ENCODE results near the gene MUS81.
A peak's percentile ranks its signal among the peaks of the same experiment; 100 is the strongest.
"Not testable (repeated sequence)": the region's sequence is repeated elsewhere in the genome, so short reads cannot be mapped to it uniquely, and the experiment has no call there.

The MUS81 gene

DNA sequence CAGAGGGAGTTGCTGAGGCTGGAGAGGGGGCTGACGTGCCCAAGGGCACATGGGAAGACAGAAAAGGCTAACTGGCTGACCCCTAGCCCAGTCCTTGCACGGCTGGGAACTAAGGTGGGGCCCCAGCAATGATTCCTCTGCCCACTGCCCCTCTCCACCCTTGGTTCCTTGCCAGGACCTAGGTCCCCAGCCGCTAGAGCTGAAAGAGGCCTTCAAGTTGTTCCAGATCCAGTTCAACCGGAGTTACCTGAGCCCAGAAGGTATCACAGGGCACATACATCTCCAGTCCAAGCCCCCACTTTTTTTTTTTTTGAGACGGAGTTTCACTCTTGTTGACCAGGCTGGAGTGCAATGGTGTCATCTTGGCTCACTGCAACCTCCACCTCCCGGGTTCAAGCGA lies 19.8 kb downstream of the MUS81 start:
- no peak for DNase-seq

GRCh38 chr11:65880844-65881421 lies 20.7 kb downstream of the MUS81 start:
- DNase-seq, result no peak

DNA sequence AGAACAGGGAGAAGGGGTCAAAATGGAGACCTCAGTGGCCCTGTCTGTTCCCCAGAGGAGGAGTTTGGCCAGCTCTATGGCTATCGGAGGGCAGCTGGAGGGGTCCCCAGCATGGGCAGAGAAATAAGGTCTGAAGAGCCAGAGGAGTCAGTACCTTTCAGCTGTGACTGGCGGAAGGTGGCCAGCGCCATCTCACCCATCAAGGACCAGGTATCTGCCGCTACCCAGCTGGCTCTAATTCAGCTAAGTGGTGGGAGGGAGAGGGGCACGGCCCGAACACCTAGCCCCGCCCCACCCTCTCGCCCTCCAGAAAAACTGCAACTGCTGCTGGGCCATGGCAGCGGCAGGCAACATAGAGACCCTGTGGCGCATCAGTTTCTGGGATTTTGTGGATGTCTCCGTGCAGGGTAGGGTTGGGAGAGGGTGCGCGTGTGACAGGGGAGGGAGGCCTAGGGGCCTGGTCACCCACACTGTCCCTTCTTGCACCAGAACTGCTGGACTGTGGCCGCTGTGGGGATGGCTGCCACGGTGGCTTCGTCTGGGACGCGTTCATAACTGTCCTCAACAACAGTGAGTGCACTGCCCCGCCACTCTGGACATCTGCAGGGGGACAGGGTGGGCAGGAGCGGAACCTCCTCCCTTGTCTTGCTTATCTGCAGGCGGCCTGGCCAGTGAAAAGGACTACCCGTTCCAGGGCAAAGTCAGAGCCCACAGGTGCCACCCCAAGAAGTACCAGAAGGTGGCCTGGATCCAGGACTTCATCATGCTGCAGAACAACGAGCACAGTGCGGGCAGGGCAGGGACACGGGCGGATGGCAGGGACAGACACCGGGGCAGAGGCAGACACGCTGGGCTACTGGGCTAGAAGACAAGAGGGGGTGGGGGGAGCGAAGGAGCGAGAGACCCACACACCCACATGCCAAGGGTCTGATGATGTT lies 22.2 kb downstream of the MUS81 start:
- DNase-seq, result no peak

DNA sequence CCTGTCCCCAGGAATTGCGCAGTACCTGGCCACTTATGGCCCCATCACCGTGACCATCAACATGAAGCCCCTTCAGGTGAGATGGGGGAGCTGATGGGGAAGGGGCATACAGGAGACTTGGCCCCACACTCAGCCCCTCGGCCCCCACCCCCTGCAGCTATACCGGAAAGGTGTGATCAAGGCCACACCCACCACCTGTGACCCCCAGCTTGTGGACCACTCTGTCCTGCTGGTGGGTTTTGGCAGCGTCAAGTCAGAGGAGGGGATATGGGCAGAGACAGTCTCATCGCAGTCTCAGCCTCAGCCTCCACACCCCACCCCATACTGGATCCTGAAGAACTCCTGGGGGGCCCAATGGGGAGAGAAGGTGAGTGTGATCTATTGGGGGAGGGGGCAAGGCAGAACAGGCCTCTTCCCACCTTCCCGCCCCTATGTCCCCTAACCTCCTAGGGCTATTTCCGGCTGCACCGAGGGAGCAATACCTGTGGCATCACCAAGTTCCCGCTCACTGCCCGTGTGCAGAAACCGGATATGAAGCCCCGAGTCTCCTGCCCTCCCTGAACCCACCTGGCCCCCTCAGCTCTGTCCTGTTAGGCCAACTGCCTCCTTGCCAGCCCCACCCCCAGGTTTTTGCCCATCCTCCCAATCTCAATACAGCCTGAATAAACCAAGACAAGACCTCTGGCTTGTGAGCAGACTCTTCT lies 23.0 kb downstream of the MUS81 start:
- no peak for DNase-seq

- no peak for DNase-seq
Observed at GRCh38 chr11:65883786-65884715, 23.8 kb downstream of the MUS81 start.

GRCh38 chr11:65884716-65885092 lies 24.5 kb downstream of the MUS81 start:
- peak; percentile 74 to 85 for DNase-seq

GRCh38 chr11:65885231-65885630 lies 25.0 kb downstream of the MUS81 start:
- no peak for DNase-seq

GRCh38 chr11:65885808-65886536 lies 25.7 kb downstream of the MUS81 start:
- no peak for DNase-seq

- no peak for DNase-seq
Observed at GRCh38 chr11:65886826-65887722, 26.8 kb downstream of the MUS81 start.

GRCh38 chr11:65887723-65888162 lies 27.5 kb downstream of the MUS81 start:
- no peak for DNase-seq

- peak; percentile 90 to 95 for DNase-seq
Observed at GRCh38 chr11:65888163-65888814, 28.1 kb downstream of the MUS81 start, which contains the start of gene FIBP. Gene FIBP, minus strand, starts transcription at chr11:65888471. Its CDS starts 53 bp downstream, at chr11:65888418.

GRCh38 chr11:65890324-65891218 lies 30.3 kb downstream of the MUS81 start, which contains the start of gene CCDC85B:
Gene CCDC85B, plus strand, starts transcription at chr11:65890673. Its CDS starts 111 bp downstream, at chr11:65890784.
- peak; percentile 89 to 90 for DNase-seq

DNA sequence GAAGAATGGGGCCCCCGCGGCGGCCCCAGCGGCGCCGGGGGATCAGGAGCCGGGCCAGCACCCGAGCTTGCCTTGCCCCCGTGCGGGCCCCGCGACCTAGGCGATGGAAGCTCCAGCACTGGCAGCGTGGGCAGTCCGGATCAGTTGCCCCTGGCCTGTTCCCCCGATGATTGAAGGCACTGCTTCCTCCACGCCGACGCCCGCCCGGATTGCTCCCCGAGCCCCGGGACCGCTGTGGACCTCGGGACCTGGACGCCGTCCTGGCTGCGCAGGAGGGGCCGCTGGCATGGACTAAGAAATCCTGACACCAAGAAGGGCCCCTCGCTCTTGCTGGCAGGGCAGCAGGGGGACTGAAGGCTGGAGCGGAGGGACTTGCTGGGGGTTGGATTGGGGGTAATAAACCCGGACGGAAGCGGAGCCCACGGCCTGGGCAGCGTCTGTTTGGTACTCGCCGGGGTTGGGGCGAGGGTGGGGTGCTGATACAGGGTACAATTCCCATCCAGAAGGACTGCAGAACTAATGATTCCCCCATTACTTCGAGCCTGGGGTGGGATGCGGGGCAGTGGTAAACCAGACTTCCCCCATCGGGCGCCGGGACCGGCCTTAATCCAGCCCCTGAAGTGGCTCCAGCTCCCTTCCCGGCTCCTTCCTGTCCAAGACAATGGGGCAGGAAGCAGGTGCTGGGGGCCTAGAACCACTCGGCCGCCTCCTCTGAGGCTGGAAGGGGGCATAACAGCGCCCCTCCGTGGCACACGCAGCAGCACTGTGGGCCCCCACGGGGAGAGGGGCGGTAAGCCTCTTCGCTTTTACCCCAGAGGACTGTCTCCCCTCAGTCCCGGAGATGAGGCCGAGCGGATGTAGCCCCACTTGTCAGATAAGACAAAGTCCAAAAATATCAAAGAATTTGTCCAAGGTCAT lies 31.2 kb downstream of the MUS81 start:
- peak; percentile 55 to 59 for DNase-seq

DNA sequence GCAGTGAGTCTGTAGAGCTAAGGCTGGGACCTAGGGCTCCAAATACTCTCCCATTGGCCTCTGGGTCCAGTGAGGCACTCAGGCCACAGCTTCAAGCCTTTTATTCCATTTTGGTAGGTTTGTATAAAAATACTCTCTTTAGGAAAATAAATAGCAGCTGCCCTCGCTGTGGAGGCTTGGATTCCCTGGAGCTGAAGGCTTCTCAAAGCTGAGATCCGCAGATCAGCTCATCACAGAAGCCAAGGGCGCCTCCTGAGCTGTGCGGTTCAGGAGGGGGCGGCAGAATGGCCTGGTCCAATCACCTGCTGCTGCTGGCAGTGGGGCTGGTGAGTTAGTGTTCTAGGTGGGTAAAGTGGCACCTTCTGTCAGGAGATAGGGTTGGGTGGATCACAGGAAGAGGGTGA lies 31.9 kb downstream of the MUS81 start:
- not testable (repeated sequence) for DNase-seq

GRCh38 chr11:65892661-65893317 lies 32.6 kb downstream of the MUS81 start:
- no peak for DNase-seq

DNA sequence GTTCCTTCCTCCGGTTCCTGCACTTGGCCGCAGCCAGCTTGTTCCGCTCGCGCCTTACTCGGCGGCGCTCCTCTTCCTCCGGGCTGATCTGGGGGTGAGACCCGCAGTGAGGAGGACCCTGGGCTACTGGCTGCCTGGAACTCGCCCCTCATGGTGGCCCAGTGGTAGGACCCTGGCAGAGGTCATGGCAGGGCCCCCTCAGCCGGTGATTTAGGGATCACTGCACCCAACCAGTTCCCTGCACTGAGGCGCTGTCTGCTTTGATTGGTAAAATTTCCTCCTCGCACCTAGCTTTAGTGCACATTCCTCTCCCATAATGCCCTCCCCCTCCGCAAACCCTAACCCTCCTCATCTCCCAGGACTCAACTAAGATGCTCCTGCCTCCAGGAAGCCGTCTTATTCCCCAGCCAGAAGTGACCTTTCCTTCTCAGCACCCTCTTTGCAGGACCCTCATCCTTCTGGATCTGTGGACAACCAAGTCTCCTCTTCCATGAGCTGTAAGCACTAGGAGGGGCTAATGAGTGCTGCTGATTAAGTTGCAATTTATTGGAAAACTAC lies 33.9 kb downstream of the MUS81 start:
- peak; percentile 45 to 46 for DNase-seq

Measured in Kasumi-1 (cell line).